Small intestine (tissue), 7 donors: ENCODE results near the gene KCNH4. TPM values are rescaled to one million over a fixed set of nuclear protein-coding genes. Genes with fewer than 3 reads are reported as not detected.

Experiments used
- DNase-seq, 2 donors: peaks; one replicate each; pipeline versions ENCODE4 v3.0.0 to v3.0.0-alpha.2; 2013
- FAIRE-seq: peaks from 2 replicates; lab custom pipeline; 2012; peaks lifted over from hg19 to GRCh38; lab: Jason Lieb, UNC
- H3K27ac ChIP-seq, 3 donors: one replicate each; pipeline ENCODE4 v1.5.1; 2013; ENCODE audit warnings: low read length in 2 of 3, mild to moderate bottlenecking in 2 of 3, control low read depth in 1 of 3, inconsistent platforms in 1 of 3, low read depth in 1 of 3, moderate library complexity in 1 of 3
- H3K27me3 ChIP-seq, 3 donors: one replicate each; pipeline ENCODE4 v1.6.1; 2013; ENCODE audit warnings: low read length in 3 of 3, inconsistent platforms in 1 of 3; ENCODE audit not compliant: control insufficient read depth in 3 of 3, insufficient read depth in 3 of 3
- H3K36me3 ChIP-seq, 3 donors: one replicate each; pipeline ENCODE4 v1.6.1; 2013; ENCODE audit warnings: low read length in 3 of 3, inconsistent platforms in 1 of 3, low read depth in 1 of 3, mild to moderate bottlenecking in 1 of 3, moderate library complexity in 1 of 3; ENCODE audit not compliant: control insufficient read depth in 3 of 3, insufficient read depth in 2 of 3
- H3K4me1 ChIP-seq, 3 donors: one replicate each; pipeline ENCODE4 v1.6.1; 2013; ENCODE audit warnings: low read length in 2 of 3, inconsistent platforms in 1 of 3, low read depth in 1 of 3, mild to moderate bottlenecking in 1 of 3, moderate library complexity in 1 of 3; ENCODE audit not compliant: control insufficient read depth in 3 of 3, insufficient read depth in 2 of 3
- H3K4me3 ChIP-seq, 3 donors: one replicate each; pipeline ENCODE4 v1.5.1; 2013; ENCODE audit warnings: low read length in 3 of 3, control low read depth in 1 of 3, inconsistent platforms in 1 of 3, low read depth in 1 of 3, mild to moderate bottlenecking in 1 of 3, moderate library complexity in 1 of 3
- H3K9me3 ChIP-seq, 2 donors: one replicate each; pipeline ENCODE4 v1.6.1; 2013; ENCODE audit warnings: low read depth in 1 of 2, low read length in 1 of 2; ENCODE audit not compliant: control insufficient read depth in 2 of 2, insufficient read depth in 1 of 2
- WGBS, 3 donors: extraction: QIAGEN DNeasy Blood & Tissue Kit; methylation state at CpG; one replicate each; pipeline ENCODE4 v1.1.7; 2013; 5-methylcytosine and 5-hydroxymethylcytosine counted together
- polyA plus RNA-seq, 4 donors: library from polyadenylated mRNA; stranded (reverse) in 3 of 4; unstranded in 1 of 4; fragments of 200-250 nt in 3 of 4; fragments of 120-200 nt in 1 of 4; gene quantifications; one replicate each; pipeline versions ENCODE4 v1.2.1 to v1.2.3, GENCODE V29; 2013
- donor health status: healthy with polysubstance abuse.
- donor health status: control.
- donor health status: control.
- donor health status: Bipolar disorder and iron deficiency.
- donor health status: healthy.

KCNH4 gene
- polyA plus RNA-seq, 4 donors = 0.18 to 0.22 TPM; not detected in 2

GRCh38 chr17:42200706-42201457, 19.9 kb upstream of the KCNH4 start:
- FAIRE-seq = no peak
- peak overlapping the region in 2 of 3 donors; percentile 15 to 60 for H3K27ac ChIP-seq
- DNase-seq = peak; percentile 76 to 80
- no peaks in the 10 kb centered on the region for H3K9me3 ChIP-seq
- peaks cover 0 to 59% (median 6%) of the 10 kb centered on the region in 3 donors for H3K36me3 ChIP-seq
- 24 to 55% (median 33%) methylated on average over 14 of the region's 14 CpGs for WGBS, 3 donors
- H3K4me3 ChIP-seq = no peak overlapping the region
- no peaks in the 10 kb centered on the region for H3K27me3 ChIP-seq
- H3K4me1 ChIP-seq = peaks cover 0 to 20% (median 0%) of the 10 kb centered on the region in 3 donors

DNA sequence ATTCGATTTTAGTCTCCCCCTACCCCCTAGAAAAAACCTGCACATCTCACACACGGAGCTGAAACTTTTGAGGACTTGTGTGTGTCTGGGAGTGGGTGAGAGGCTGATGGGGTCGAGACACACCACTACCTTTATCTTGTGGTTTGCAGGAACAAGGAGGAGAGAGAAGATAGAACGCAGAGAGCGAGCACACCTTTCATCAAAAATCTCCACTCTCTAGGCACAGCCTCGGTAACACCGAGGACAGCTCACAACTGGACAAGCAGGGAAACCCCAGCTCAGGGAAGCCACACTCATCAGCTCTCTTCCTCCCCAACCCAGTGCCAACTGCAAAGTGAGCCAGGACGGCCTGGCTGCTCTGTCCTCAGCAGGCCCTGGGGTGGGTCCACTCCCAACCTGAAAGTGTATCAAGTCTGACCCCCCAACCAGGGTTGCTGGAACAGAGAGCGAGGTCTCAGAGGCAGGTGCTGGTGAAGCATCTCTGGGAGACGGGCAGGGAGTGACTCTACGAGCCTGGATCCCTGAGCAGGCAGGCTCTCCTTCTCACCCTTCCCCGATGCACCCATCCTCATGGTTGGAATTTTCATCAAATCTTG, 18.6 kb upstream of the KCNH4 start:
- H3K27ac ChIP-seq = peak overlapping the region in 1 of 3 donors; percentile 30
- peaks cover 0 to 20% (median 0%) of the 10 kb centered on the region in 3 donors for H3K4me1 ChIP-seq
- H3K27me3 ChIP-seq = no peaks in the 10 kb centered on the region
- FAIRE-seq (no peak), DNase-seq (no peak)
- H3K9me3 ChIP-seq = no peaks in the 10 kb centered on the region
- H3K36me3 ChIP-seq = peaks cover 0 to 48% (median 4%) of the 10 kb centered on the region in 3 donors
- WGBS, 3 donors = 84 to 91% (median 88%) methylated on average over 12 of the region's 12 CpGs
- H3K4me3 ChIP-seq = no peak overlapping the region

GRCh38 chr17:42198897-42199296, 18.0 kb upstream of the KCNH4 start:
- WGBS, 3 donors = 74 to 93% (median 89%) methylated on average over 4 of the region's 4 CpGs
- Histone ChIP-seq H3K4me3 (no peak overlapping the region), H3K4me1 (peaks cover 0 to 21% (median 0%) of the 10 kb centered on the region in 3 donors), H3K9me3 (no peaks in the 10 kb centered on the region), H3K27ac (peak overlapping the region in 1 of 3 donors; percentile 57), H3K36me3 (peaks cover 0 to 44% (median 0%) of the 10 kb centered on the region in 3 donors), H3K27me3 (no peaks in the 10 kb centered on the region)
- FAIRE-seq = no peak
- no peak for DNase-seq

- Histone ChIP-seq H3K9me3 (no peaks in the 10 kb centered on the region), H3K27ac (no peak overlapping the region), H3K4me3 (no peak overlapping the region), H3K36me3 (peaks cover 0 to 40% (median 0%) of the 10 kb centered on the region in 3 donors), H3K27me3 (no peaks in the 10 kb centered on the region), H3K4me1 (peaks cover 0 to 30% (median 5%) of the 10 kb centered on the region in 3 donors)
- WGBS, 3 donors = 93 to 94% (median 93%) methylated on average over 8 of the region's 8 CpGs
- FAIRE-seq = no peak
- DNase-seq = no peak
Observed at GRCh38 chr17:42197564-42198156, 16.7 kb upstream of the KCNH4 start.

DNA sequence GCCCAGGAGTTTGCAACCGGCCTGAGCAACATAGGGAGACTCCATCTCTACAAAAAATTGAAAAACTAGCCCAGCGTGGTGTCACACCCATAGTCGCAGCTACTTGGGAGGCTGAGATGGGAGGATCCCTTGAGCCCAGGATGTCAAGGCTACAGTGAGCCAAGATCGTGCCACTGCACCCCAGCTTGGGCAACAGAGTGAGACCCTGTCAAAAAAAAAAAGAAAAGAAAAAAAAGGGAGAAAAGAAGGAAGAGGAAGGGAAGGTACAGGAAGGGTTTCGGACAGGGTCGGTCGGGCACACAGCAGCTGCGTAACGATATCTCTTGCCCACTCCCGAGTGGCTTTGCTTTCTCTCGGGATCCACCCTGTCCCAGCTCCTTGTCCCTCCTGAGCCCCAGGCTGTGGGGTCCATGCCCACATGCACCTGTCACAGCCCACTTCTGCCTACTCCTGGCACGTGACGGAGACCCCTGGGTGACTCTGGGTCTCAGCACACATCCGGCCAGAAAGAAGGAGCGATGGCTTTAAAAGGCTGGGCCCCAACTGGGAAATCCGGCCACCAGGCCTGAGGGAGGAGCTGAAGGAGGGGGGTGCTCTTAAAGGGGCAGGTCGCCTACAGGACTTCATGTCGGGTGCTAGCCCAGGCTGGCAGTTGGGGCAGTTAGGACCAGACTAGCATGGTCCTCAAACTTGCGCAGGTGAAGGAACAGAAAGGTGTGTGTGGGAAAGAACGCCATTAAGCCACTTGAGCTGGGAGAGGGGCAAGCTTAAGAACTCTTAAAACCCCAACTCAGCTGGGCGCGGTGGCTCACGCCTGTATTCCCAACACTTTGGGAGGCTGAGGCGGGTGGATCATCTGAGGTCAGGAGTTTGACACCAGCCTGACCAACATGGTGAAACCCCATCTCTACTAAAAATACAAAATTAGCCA, 13.3 kb upstream of the KCNH4 start, which contains the start of gene GHDC:
GHDC (minus strand) TSS at position 526 of the 931 bp plus-strand sequence. CDS start 913 bp downstream, outside the sequence.
- Histone ChIP-seq H3K4me1 (peaks cover 0 to 10% (median 5%) of the 10 kb centered on the region in 3 donors), H3K9me3 (no peaks in the 10 kb centered on the region), H3K36me3 (peaks cover 0 to 33% (median 0%) of the 10 kb centered on the region in 3 donors), H3K27me3 (no peaks in the 10 kb centered on the region), H3K4me3 (peak within 1 kb of the TSS; percentile 71 to 85 (median 77)), H3K27ac (peak within 1 kb of the TSS in 2 of 3 donors; percentile 4 to 87)
- 13 to 19% (median 14%) methylated on average over 24 of the region's 24 CpGs for WGBS, 3 donors
- no peak for FAIRE-seq
- peak; percentile 90 to 91 for DNase-seq

- FAIRE-seq (no peak), DNase-seq (no peak)
- no peak overlapping the region for H3K27ac ChIP-seq
- no peaks in the 10 kb centered on the region for H3K9me3 ChIP-seq
- peak overlapping the region in 2 of 3 donors; percentile 77 to 85 for H3K4me3 ChIP-seq
- H3K27me3 ChIP-seq = no peaks in the 10 kb centered on the region
- H3K4me1 ChIP-seq = peaks cover 0 to 10% (median 5%) of the 10 kb centered on the region in 3 donors
- peaks cover 0 to 27% (median 0%) of the 10 kb centered on the region in 3 donors for H3K36me3 ChIP-seq
- 74 to 77% (median 76%) methylated on average over 12 of the region's 12 CpGs for WGBS, 3 donors
Observed at GRCh38 chr17:42193216-42193968, 12.4 kb upstream of the KCNH4 start.
